NCI-H1105 (cell line): ENCODE data around the gene SKI.

ENCODE experiments used
- DNase-seq: peaks from one replicate; lab custom pipeline; 2025; lab: John Stamatoyannopoulos, UW

SKI gene

GRCh38 chr1:2275796-2276536 lies 47.8 kb downstream of the SKI start:
- peak; percentile 4 for DNase-seq

GRCh38 chr1:2276803-2277580 lies 48.9 kb downstream of the SKI start:
- DNase-seq, result no peak

GRCh38 chr1:2277741-2278488 lies 49.8 kb downstream of the SKI start:
- DNase-seq, result no peak

- DNase-seq, result no peak
Observed at GRCh38 chr1:2278591-2279209, 50.6 kb downstream of the SKI start.

- no peak for DNase-seq
Observed at GRCh38 chr1:2279210-2279639, 51.1 kb downstream of the SKI start.

GRCh38 chr1:2279817-2280216 lies 51.7 kb downstream of the SKI start:
- DNase-seq, result no peak

- no peak for DNase-seq
Observed at GRCh38 chr1:2282556-2283270, 54.6 kb downstream of the SKI start.

GRCh38 chr1:2283371-2283990 lies 55.4 kb downstream of the SKI start:
- no peak for DNase-seq

GRCh38 chr1:2283991-2284895 lies 56.1 kb downstream of the SKI start:
- DNase-seq, result no peak

GRCh38 chr1:2284932-2285331 lies 56.8 kb downstream of the SKI start:
- no peak for DNase-seq

- DNase-seq, result no peak
Observed at GRCh38 chr1:2286923-2287322, 58.8 kb downstream of the SKI start.

- no peak for DNase-seq
Observed at GRCh38 chr1:2287649-2288048, 59.5 kb downstream of the SKI start.

GRCh38 chr1:2288311-2288710 lies 60.2 kb downstream of the SKI start:
- no peak for DNase-seq

GRCh38 chr1:2288816-2289536 lies 60.9 kb downstream of the SKI start:
- DNase-seq, result no peak

GRCh38 chr1:2289607-2290006 lies 61.5 kb downstream of the SKI start:
- DNase-seq, result no peak

GRCh38 chr1:2290171-2290578 lies 62.1 kb downstream of the SKI start:
- no peak for DNase-seq

GRCh38 chr1:2290595-2291510 lies 62.7 kb downstream of the SKI start:
- no peak for DNase-seq

- no peak for DNase-seq
Observed at GRCh38 chr1:2291577-2291976, 63.5 kb downstream of the SKI start.
